Activated naive CD8-positive, alpha-beta T cell treated with anti-CD3 and anti-CD28 coated beads for 36 hours (primary cell): Measurements from ENCODE around the gene SIX5. TPM values are rescaled to one million over a fixed set of nuclear protein-coding genes. Genes with fewer than 3 reads are reported as not detected.

Experiments used
- DNase-seq: peaks from one replicate; pipeline ENCODE4 v3.0.0; 2021
- H3K27ac Mint-ChIP-seq: one replicate; pipeline ENCODE4 v1.8.0; 2022; ENCODE audit warnings: mild to moderate bottlenecking, moderate library complexity, mixed read lengths
- H3K27me3 Mint-ChIP-seq: one replicate; pipeline ENCODE4 v1.8.0; 2022; ENCODE audit warnings: mild to moderate bottlenecking, mixed read lengths
- H3K36me3 Mint-ChIP-seq: one replicate; pipeline ENCODE4 v1.8.0; 2021; ENCODE audit warnings: mild to moderate bottlenecking, mixed read lengths
- H3K4me1 Mint-ChIP-seq: one replicate; pipeline ENCODE4 v1.8.0; 2021; ENCODE audit warnings: mixed read lengths
- H3K4me3 Mint-ChIP-seq: one replicate; pipeline ENCODE4 v1.8.0; 2022; ENCODE audit warnings: mild to moderate bottlenecking, moderate library complexity, mixed read lengths
- H3K9me3 Mint-ChIP-seq: one replicate; pipeline ENCODE4 v1.8.0; 2022; ENCODE audit warnings: mixed read lengths
- total RNA-seq, 2 experiments: library from RNA; stranded (reverse); gene quantifications; one replicate each; pipeline ENCODE4 v1.2.3, GENCODE V29; 2021

SIX5 gene
- total RNA-seq, 2 experiments from 2014 or later: 1.6 to 1.7 TPM

GRCh38 chr19:45784096-45784495, 15.0 kb upstream of the SIX5 start:
- H3K4me3 Mint-ChIP-seq: no peak overlapping the region
- peaks cover 8% of the 10 kb centered on the region for H3K4me1 Mint-ChIP-seq
- no peak for DNase-seq
- no peak overlapping the region for H3K27ac Mint-ChIP-seq
- H3K36me3 Mint-ChIP-seq: peaks cover 23% of the 10 kb centered on the region
- H3K9me3 Mint-ChIP-seq: no peaks in the 10 kb centered on the region
- H3K27me3 Mint-ChIP-seq: peaks cover 36% of the 10 kb centered on the region

GRCh38 chr19:45782820-45783785, 14.1 kb upstream of the SIX5 start:
- Mint-ChIP-seq H3K4me1 (peaks cover 16% of the 10 kb centered on the region), H3K36me3 (peaks cover 23% of the 10 kb centered on the region), H3K4me3 (no peak overlapping the region), H3K27ac (no peak overlapping the region), H3K9me3 (no peaks in the 10 kb centered on the region), H3K27me3 (peaks cover 37% of the 10 kb centered on the region)
- DNase-seq: no peak

GRCh38 chr19:45782162-45782691, 13.2 kb upstream of the SIX5 start, which contains the start of gene DMPK:
Gene DMPK (minus strand): TSS chr19:45782490. CDS start chr19:45782352, 138 bp downstream.
- H3K9me3 Mint-ChIP-seq: no peaks in the 10 kb centered on the region
- H3K27me3 Mint-ChIP-seq: peaks cover 35% of the 10 kb centered on the region
- H3K4me3 Mint-ChIP-seq: no peak within 1 kb of the TSS
- no peak for DNase-seq
- peaks cover 22% of the 10 kb centered on the region for H3K36me3 Mint-ChIP-seq
- peaks cover 16% of the 10 kb centered on the region for H3K4me1 Mint-ChIP-seq
- no peak within 1 kb of the TSS for H3K27ac Mint-ChIP-seq

- Mint-ChIP-seq H3K27me3 (peaks cover 38% of the 10 kb centered on the region), H3K4me3 (no peak overlapping the region), H3K36me3 (peaks cover 26% of the 10 kb centered on the region), H3K9me3 (no peaks in the 10 kb centered on the region), H3K4me1 (peaks cover 16% of the 10 kb centered on the region), H3K27ac (no peak overlapping the region)
- DNase-seq: no peak
Measured at GRCh38 chr19:45781214-45782161, 12.4 kb upstream of the SIX5 start.

GRCh38 chr19:45780448-45781213, 11.6 kb upstream of the SIX5 start:
- Mint-ChIP-seq H3K27ac (no peak overlapping the region), H3K4me3 (no peak overlapping the region)
- DNase-seq: no peak

GRCh38 chr19:45780146-45780447, 11.0 kb upstream of the SIX5 start:
- DNase-seq: no peak
- peaks cover 23% of the 10 kb centered on the region for H3K36me3 Mint-ChIP-seq
- H3K27ac Mint-ChIP-seq: no peak overlapping the region
- peaks cover 16% of the 10 kb centered on the region for H3K4me1 Mint-ChIP-seq
- H3K27me3 Mint-ChIP-seq: peaks cover 40% of the 10 kb centered on the region
- H3K4me3 Mint-ChIP-seq: no peak overlapping the region
- no peaks in the 10 kb centered on the region for H3K9me3 Mint-ChIP-seq

More at GRCh38 chr19:45780448-45781213, 11.6 kb upstream of the SIX5 start:
- peaks cover 40% of the 10 kb centered on the region for H3K27me3 Mint-ChIP-seq
- H3K9me3 Mint-ChIP-seq: no peaks in the 10 kb centered on the region
- peaks cover 23% of the 10 kb centered on the region for H3K36me3 Mint-ChIP-seq
- H3K4me1 Mint-ChIP-seq: peaks cover 16% of the 10 kb centered on the region

GRCh38 chr19:45779231-45780145, 10.4 kb upstream of the SIX5 start:
- Mint-ChIP-seq H3K36me3 (peaks cover 25% of the 10 kb centered on the region), H3K27me3 (peaks cover 40% of the 10 kb centered on the region), H3K4me3 (peak overlapping the region; percentile 74), H3K27ac (peak overlapping the region; percentile 42), H3K4me1 (peaks cover 16% of the 10 kb centered on the region), H3K9me3 (no peaks in the 10 kb centered on the region)
- peak; percentile 90 for DNase-seq

GRCh38 chr19:45778010-45778661, 9.1 kb upstream of the SIX5 start:
- Mint-ChIP-seq H3K4me3 (no peak overlapping the region), H3K9me3 (no peaks in the 10 kb centered on the region)

GRCh38 chr19:45777395-45777961, 8.4 kb upstream of the SIX5 start:
- H3K4me1 Mint-ChIP-seq: peaks cover 16% of the 10 kb centered on the region
- no peak overlapping the region for H3K27ac Mint-ChIP-seq
- no peaks in the 10 kb centered on the region for H3K9me3 Mint-ChIP-seq
- H3K27me3 Mint-ChIP-seq: peaks cover 36% of the 10 kb centered on the region
- peaks cover 25% of the 10 kb centered on the region for H3K36me3 Mint-ChIP-seq
- no peak overlapping the region for H3K4me3 Mint-ChIP-seq
- DNase-seq: no peak

More at GRCh38 chr19:45778010-45778661, 9.1 kb upstream of the SIX5 start:
- Mint-ChIP-seq H3K4me1 (peaks cover 16% of the 10 kb centered on the region), H3K27me3 (peaks cover 36% of the 10 kb centered on the region), H3K27ac (no peak overlapping the region), H3K36me3 (peaks cover 25% of the 10 kb centered on the region)
- no peak for DNase-seq

- Mint-ChIP-seq H3K27ac (no peak overlapping the region), H3K4me1 (peaks cover 21% of the 10 kb centered on the region), H3K4me3 (no peak overlapping the region), H3K36me3 (peaks cover 30% of the 10 kb centered on the region), H3K9me3 (no peaks in the 10 kb centered on the region), H3K27me3 (peaks cover 26% of the 10 kb centered on the region)
- DNase-seq: no peak
Measured at GRCh38 chr19:45774765-45775164, 5.7 kb upstream of the SIX5 start.

- H3K27ac Mint-ChIP-seq: no peak overlapping the region
- peaks cover 22% of the 10 kb centered on the region for H3K36me3 Mint-ChIP-seq
- no peak for DNase-seq
- H3K4me1 Mint-ChIP-seq: peaks cover 12% of the 10 kb centered on the region
- no peaks in the 10 kb centered on the region for H3K9me3 Mint-ChIP-seq
- H3K4me3 Mint-ChIP-seq: no peak overlapping the region
- H3K27me3 Mint-ChIP-seq: peaks cover 15% of the 10 kb centered on the region
Measured at GRCh38 chr19:45773384-45773783, 4.3 kb upstream of the SIX5 start.

GRCh38 chr19:45772912-45773311, 3.9 kb upstream of the SIX5 start:
- Mint-ChIP-seq H3K36me3 (peaks cover 19% of the 10 kb centered on the region), H3K27me3 (peaks cover 16% of the 10 kb centered on the region), H3K27ac (no peak overlapping the region), H3K9me3 (no peaks in the 10 kb centered on the region), H3K4me3 (no peak overlapping the region), H3K4me1 (peaks cover 12% of the 10 kb centered on the region)
- DNase-seq: no peak
